BJ (cell line): ENCODE measurements around the gene LRRC8C. TPM values are rescaled to one million over a fixed set of nuclear protein-coding genes. Genes with fewer than 3 reads are reported as not detected.

Experiments used
- CTCF ChIA-PET: fragments of 350-600 bp; formaldehyde crosslinking; extraction: SDS; loops from one replicate; lab custom pipeline; 2021; ENCODE audit warnings: antibody characterized with exemption, inconsistent platforms; lab: Yijun Ruan, JAX
- POLR2A ChIA-PET: fragments of 300-600 bp; sonication (Branson Sonifier 250); formaldehyde crosslinking; extraction: SDS; loops from one replicate; lab custom pipeline; 2021; ENCODE audit warnings: antibody characterized with exemption; lab: Charles Lee
- DNase-seq: peaks from one replicate; pipeline ENCODE4 v3.0.0-alpha.2; 2011; ENCODE audit warnings: low read depth
- H3K27me3 ChIP-seq: 2 replicates; pipeline ENCODE4 v1.6.0; 2011; ENCODE audit warnings: low read length; ENCODE audit not compliant: control insufficient read depth, insufficient read depth
- H3K36me3 ChIP-seq: 2 replicates; pipeline ENCODE4 v1.5.1; 2011; ENCODE audit warnings: low read length; ENCODE audit not compliant: control insufficient read depth, insufficient read depth
- H3K4me3 ChIP-seq: 2 replicates; pipeline ENCODE4 v1.5.1; 2011; ENCODE audit warnings: low read depth, mild to moderate bottlenecking, control low read depth, low read length
- polyA plus RNA-seq: library from polyadenylated mRNA; depleted of rRNA; stranded (reverse); fragments of >200 nt; gene quantifications from 2 replicates; pipeline ENCODE4 v1.2.3, GENCODE V29; 2011
- TF ChIP-seq, protein P1 (sequence below): IDR thresholded peaks from 2 replicates; pipeline ENCODE4 v1.5.1; 2011; ENCODE audit warnings: low read depth, mild to moderate bottlenecking, control low read depth, inconsistent platforms, low read length, moderate library complexity; ENCODE audit not compliant: insufficient read depth

The LRRC8C gene
- polyA plus RNA-seq, 1 experiment: 3.6 TPM

DNA sequence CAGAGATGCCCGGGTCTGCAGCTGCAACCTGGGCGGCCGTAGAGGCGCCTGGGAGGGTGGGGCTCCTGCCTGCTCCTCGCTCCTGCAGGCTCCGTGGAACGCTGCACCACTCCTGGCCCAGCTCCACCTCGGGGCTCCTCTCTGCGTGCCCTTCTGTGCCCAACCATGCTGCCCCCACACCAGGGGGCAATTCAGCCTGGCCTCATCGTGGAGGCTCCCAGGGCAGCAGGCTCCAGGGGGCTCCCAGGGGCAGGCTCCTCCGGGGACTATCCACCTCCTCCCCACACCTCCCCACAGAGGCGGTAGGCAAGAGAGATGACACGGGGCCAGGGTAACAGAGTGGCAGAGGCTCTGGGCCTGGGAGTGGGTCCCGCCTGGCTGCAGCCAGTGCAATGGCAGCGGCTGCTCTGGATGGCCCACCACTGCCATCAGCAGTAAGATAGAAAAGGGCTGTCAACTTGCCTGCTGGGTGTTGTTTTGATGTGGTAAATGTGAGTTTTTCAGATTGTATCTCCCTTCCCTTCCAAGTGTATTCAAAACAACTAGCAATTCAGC lies 22.4 kb upstream of the LRRC8C start:
- POLR2A ChIA-PET: no interaction called here
- TF ChIP-seq, protein P1, sequence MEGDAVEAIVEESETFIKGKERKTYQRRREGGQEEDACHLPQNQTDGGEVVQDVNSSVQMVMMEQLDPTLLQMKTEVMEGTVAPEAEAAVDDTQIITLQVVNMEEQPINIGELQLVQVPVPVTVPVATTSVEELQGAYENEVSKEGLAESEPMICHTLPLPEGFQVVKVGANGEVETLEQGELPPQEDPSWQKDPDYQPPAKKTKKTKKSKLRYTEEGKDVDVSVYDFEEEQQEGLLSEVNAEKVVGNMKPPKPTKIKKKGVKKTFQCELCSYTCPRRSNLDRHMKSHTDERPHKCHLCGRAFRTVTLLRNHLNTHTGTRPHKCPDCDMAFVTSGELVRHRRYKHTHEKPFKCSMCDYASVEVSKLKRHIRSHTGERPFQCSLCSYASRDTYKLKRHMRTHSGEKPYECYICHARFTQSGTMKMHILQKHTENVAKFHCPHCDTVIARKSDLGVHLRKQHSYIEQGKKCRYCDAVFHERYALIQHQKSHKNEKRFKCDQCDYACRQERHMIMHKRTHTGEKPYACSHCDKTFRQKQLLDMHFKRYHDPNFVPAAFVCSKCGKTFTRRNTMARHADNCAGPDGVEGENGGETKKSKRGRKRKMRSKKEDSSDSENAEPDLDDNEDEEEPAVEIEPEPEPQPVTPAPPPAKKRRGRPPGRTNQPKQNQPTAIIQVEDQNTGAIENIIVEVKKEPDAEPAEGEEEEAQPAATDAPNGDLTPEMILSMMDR: no peak
- H3K27me3 ChIP-seq: no peaks in the 10 kb centered on the region
- H3K36me3 ChIP-seq: no peaks in the 10 kb centered on the region
- H3K4me3 ChIP-seq: no peak overlapping the region
- CTCF ChIA-PET: no interaction called here
- DNase-seq: no peak

DNA sequence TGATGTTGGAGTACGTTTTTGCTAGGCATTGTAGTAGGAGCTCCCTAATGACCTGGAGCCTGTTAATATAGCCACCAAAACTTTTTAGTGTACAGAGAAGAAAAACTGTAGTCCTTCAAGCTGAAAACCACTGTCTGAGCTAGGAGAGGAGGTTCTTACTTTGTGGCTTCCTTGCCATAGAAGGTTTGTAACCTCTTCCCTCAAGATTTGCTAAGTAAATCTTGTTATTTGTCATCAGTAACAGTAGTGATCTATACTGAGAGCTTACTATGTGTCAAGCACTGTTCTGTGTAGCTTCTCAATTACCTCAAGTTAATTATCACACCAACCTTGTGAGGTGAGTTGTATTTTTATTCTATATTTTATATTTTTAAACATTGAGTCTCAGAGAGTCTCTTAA lies 21.2 kb upstream of the LRRC8C start:
- DNase-seq: no peak
- no peaks in the 10 kb centered on the region for H3K36me3 ChIP-seq
- H3K27me3 ChIP-seq: no peaks in the 10 kb centered on the region
- TF ChIP-seq, protein P1: no peak
- CTCF ChIA-PET: interaction anchor here (0.6 to 1.1 kb wide), 4 partner anchors 9 to 34 kb away, joined by 3 to 6 read pairs (median 4); no protein-coding TSS in a partner anchor
- POLR2A ChIA-PET: no interaction called here
- no peak overlapping the region for H3K4me3 ChIP-seq

DNA sequence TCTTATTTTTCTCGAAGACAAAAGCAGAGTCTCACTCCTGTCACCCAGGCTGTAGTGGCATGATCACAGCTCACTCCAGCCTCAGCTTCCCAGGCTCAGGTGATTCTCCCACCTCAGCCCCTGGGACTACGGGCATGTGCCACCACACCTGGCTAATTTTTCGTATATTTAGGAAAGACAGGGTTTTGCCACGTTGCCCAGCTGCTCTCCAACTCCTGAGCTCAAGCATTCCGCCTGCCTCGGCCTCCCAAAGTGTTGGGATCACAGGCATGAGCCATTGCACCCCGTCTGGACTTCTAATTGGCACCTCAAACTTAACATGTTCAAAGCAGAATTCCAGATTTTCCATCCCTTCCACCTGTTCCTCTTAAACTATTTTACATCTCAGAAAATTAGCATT lies 19.0 kb upstream of the LRRC8C start:
- ChIA-PET POLR2A (no interaction called here), CTCF (interaction anchor here (0.7 to 2.8 kb wide), 5 partner anchors 9 to 149 kb away, joined by 3 to 13 read pairs (median 3); no protein-coding TSS in a partner anchor)
- H3K4me3 ChIP-seq: no peak overlapping the region
- H3K27me3 ChIP-seq: no peaks in the 10 kb centered on the region
- no peak for DNase-seq
- TF ChIP-seq, protein P1: no peak
- H3K36me3 ChIP-seq: no peaks in the 10 kb centered on the region

DNA sequence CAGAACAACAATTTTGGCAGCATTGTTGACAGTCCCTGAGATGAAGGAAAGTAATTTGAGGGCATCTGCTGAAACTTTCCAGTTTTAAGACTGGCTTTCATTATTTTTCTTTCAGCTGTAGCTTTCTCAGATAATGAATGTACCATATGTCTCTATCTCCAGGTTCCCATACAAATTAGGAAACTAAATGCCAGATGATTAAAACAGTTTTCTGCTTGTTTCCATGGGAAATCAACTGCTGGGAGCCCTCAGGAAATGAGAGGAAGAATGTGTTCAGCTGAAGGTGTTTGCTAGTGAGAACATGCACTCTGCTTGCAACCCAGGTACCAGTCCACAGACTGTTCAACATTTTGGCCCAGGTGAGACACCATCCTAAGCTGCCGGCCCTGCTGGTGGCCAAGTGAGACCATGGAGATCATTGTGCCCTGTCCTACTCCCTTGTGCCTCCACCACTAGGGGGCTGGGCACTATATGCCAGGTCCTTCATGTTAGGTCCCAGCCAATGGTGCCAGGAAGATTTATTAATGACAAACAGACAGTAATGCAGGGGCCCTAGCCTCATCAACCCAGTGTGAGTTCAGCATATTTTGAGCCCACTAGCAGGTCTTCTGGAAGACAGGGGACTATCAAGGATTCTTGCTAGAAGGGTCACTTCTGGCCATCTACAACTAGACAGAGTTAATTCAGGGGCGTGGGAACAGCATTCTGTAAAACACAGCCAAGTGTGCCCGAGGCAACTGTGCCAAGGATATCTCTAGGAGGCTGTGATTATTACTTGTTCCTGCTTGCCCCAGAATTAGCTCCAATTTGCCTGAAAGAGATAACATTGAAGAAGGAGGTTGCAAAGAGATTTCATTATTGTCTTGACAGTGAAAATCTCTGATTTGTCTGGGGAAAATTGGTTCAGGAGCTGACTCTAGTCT lies 17.0 kb upstream of the LRRC8C start:
- no peak overlapping the region for H3K4me3 ChIP-seq
- TF ChIP-seq, protein P1: peak; percentile 44
- no peak for DNase-seq
- POLR2A ChIA-PET: interaction anchor here (0.7 kb wide), 1 partner anchor 22 kb away, joined by 3 read pairs; no protein-coding TSS in a partner anchor
- no peaks in the 10 kb centered on the region for H3K36me3 ChIP-seq
- no peaks in the 10 kb centered on the region for H3K27me3 ChIP-seq
- CTCF ChIA-PET: interaction anchor here (0.9 to 2.8 kb wide), 9 partner anchors 9 to 147 kb away, joined by 3 to 13 read pairs (median 5); no protein-coding TSS in a partner anchor
